PFSK-1 (cell line): ENCODE results near the gene CES3.

ENCODE experiments used
- FOXP2 ChIP-seq: optimal IDR thresholded peaks from 2 replicates; pipeline ENCODE3; 2011; ENCODE audit warnings: borderline replicate concordance, control low read depth, inconsistent platforms; ENCODE audit not compliant: insufficient read depth; ENCODE audit errors: extremely low read length, extremely low read depth
- POLR2AphosphoS5 ChIP-seq: IDR thresholded peaks from 2 replicates; pipeline ENCODE4 v1.6.1; 2012; ENCODE audit warnings: low read depth, mild to moderate bottlenecking, control low read depth, low read length, moderate library complexity
- SIN3A ChIP-seq: IDR thresholded peaks from 2 replicates; pipeline ENCODE4 v1.6.1; 2012; ENCODE audit warnings: mild to moderate bottlenecking, low read length, moderate library complexity, borderline replicate concordance; ENCODE audit not compliant: insufficient read depth
- TAF1 ChIP-seq: IDR thresholded peaks from 2 replicates; pipeline ENCODE4 v1.6.1; 2012; ENCODE audit warnings: low read length, control low read depth, borderline replicate concordance; ENCODE audit not compliant: insufficient read depth
- TF ChIP-seq, protein P1 (sequence below), 2 experiments: IDR thresholded peaks; 2 replicates each; pipeline versions ENCODE4 v1.6.1 to v1.8.0; 2011 to 2012; ENCODE audit warnings: low read depth in 2 of 2, low read length in 2 of 2, control low read depth in 1 of 2, inconsistent platforms in 1 of 2, mild to moderate bottlenecking in 1 of 2, moderate library complexity in 1 of 2; ENCODE audit not compliant: insufficient read depth in 1 of 2

DNA sequence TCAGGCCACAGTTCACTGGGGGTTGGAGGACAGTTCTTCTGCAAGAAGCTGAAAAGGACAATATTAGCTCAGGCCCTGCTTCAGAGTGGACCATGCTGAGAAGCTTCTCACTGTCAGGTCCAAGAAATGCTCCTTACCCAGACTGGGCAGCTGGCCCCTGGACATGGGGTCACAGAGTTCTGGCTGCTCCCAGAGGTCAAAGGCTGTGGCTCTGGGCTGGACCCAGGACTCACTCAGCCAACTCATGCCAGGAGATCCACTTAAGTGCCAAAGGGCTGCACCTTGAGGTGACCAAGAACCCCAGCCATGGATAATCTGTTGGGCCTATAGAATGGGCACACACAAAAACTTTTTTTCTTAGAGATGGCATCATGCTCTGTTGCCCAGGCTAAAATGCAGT lies 21.7 kb upstream of the CES3 start:
- TF ChIP-seq POLR2AphosphoS5 (no peak), FOXP2 (no peak), TAF1 (no peak), SIN3A (no peak)
- TF ChIP-seq, protein P1, sequence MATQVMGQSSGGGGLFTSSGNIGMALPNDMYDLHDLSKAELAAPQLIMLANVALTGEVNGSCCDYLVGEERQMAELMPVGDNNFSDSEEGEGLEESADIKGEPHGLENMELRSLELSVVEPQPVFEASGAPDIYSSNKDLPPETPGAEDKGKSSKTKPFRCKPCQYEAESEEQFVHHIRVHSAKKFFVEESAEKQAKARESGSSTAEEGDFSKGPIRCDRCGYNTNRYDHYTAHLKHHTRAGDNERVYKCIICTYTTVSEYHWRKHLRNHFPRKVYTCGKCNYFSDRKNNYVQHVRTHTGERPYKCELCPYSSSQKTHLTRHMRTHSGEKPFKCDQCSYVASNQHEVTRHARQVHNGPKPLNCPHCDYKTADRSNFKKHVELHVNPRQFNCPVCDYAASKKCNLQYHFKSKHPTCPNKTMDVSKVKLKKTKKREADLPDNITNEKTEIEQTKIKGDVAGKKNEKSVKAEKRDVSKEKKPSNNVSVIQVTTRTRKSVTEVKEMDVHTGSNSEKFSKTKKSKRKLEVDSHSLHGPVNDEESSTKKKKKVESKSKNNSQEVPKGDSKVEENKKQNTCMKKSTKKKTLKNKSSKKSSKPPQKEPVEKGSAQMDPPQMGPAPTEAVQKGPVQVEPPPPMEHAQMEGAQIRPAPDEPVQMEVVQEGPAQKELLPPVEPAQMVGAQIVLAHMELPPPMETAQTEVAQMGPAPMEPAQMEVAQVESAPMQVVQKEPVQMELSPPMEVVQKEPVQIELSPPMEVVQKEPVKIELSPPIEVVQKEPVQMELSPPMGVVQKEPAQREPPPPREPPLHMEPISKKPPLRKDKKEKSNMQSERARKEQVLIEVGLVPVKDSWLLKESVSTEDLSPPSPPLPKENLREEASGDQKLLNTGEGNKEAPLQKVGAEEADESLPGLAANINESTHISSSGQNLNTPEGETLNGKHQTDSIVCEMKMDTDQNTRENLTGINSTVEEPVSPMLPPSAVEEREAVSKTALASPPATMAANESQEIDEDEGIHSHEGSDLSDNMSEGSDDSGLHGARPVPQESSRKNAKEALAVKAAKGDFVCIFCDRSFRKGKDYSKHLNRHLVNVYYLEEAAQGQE (IDR thresholded peaks at IDR 0.05; ENCODE audit: insufficient read depth in 1 of 2, low read depth in 2 of 2, low read length in 2 of 2): no peak
